ENCODE results near the gene GLT1D1.
"Not testable (repeated sequence)": the region's sequence is repeated elsewhere in the genome, so short reads cannot be mapped to it uniquely, and the experiment has no call there.

The GLT1D1 gene

DNA sequence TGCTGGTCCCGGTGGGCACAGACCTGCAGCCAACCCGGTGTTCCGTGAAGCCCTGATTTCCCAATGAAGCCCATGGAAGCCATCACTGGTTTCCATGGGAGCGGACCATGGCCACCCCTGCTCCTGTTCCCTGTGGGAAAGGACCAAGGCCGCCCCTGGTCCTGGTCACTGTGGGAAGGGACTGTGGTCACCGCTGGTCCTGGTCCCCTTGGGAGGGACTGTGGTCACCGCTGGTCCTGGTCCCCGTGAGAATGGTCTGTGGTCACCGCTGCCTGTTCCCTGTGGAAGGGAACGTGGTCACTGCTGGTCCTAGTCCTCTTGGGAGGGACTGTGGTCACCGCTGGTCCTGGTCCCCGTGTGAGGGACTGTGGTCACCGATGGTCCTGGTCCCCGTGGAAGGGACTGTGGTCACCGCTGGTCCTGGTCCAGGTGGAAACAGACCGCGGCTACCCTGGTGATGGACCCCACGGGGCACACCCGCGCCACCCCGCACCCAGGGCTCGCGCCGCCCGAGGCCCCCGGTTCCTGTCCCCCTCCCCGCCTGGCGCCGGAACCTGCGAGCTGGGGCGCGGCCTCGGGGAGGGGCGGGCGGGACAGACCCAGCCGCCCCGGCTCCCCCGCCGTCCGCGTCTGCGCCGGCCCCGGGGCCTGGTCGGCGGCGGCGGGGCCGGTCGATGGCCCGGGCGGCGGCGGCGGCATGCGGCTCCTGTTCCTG is at the start of gene GLT1D1:
GLT1D1 (plus strand) TSS at position 594 of the 715 bp plus-strand sequence; CDS start at position 698, 104 bp downstream.
- DNase-seq (ENCODE audit: low read depth), result no peak

DNA sequence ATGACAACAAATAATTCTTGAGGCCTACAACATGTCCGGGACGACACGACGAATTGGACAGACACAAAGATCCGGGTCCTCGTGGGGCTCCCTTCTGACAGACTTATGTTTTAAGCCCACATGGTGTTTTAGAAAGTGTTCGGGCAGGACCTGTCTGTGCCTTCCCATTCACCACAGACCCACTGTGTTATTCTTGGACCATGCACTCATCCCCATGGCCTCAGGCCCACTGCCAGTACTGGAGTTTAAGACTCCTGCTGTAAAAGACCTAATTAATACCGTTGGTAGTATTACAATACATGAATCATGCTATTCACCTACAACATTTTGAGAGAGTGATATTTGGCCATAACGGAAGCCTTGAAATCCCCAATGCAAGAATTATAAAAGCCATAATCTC is 49.5 kb upstream of the GLT1D1 start:
- no peak for DNase-seq (ENCODE audit: low read depth)

DNA sequence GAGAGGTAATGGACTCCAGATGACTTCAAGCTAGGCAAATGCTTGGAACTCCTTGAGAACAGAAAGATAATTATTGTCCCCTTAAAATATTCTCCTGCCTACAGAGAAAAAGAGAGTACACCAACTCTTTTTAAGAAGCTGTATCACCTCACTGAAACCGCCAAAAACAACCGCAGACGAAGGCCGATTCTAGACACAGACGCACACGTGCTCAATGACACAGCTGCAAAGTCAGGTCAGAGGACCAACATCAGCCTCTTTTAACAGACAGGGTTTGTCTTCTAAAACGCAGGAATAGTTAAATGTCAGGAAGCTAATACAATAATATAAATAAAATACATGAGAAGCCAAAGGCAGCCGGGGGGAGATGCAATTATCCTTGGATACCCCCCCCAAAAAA is 48.5 kb upstream of the GLT1D1 start:
- DNase-seq (ENCODE audit: low read depth), result no peak

DNA sequence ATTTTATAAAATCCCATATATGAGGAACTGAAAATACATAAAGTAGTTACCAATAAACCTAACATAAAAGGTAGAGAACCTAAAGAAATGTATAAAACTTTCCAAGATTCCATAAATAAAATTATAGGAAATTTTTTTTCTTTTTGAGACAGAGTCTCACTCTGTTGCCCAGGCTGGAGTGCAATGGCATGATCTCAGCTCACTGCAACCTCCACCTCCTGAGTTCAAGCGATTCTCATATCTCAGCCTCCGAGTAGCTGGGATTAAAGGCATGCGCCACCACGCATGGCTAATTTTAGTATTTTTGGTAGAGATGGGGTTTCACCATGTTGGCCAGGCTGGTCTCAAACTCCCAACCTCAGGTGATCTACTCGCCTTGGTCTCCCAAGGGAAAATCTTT is 47.9 kb upstream of the GLT1D1 start:
- DNase-seq (ENCODE audit: low read depth), result not testable (repeated sequence)

DNA sequence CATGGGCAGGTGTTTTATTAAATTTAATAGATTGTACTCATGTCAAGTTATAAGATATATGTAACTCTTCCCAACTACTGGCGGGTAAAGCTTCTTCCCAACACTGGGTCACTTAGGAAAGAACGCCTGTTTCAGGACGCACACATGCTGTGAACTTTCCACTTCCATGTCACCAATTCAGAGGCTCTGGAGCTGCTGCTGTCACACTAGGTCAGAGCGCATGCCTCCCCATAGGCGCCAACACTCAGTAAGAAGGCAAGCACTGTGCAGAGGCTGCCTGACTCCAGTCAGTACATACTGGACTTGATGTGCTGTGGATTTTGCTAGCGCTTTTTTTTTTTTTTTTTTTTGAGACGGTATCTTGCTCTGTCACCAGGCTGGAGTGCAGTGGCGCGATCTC is 46.7 kb upstream of the GLT1D1 start:
- DNase-seq (ENCODE audit: low read depth), result no peak

DNA sequence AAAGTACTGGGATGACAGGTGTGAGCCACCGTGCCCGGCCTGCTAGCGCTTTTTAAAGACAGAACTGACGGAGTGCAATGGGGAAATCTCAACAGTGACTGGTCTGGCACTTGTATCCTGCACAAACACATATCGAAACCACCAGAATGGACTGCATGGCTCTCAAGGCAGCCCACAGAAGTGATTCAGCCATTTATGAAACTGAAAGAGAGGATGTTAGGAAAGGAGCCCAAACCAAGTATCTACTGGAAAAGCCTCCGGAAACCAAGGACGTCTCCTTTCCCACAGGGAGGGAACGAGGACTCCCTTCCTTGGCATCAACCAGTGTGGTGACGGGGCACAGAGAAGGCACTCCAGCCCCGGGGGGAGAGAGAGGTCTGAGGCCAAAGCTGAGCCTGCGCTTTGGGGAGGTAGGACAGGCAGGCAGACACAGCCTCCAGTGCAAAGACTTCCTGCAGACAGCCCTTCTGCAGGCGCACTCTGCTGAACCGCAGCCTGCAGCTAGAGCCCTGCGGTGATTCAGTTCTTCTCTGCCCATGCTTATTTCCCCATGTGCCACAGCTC is 46.0 kb upstream of the GLT1D1 start:
- DNase-seq (ENCODE audit: low read depth), result no peak

DNA sequence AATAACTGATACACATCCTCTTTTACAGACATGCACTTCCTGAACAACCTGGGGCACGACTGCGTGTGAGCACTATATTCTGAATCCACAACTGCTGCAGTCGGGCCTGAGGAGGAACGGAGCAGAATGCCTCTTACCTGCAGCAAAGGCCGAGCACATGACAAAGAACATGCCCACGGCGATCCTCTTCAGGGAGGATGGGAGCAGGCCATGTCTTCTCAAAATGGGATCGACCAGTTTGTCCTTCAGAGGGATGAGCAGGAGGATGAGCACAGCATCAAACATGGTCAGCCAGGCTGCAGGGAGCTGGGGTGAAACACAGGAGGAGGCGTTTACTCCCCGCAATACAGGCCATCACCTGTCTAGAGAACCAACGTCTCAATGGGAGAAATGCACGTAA is 44.6 kb upstream of the GLT1D1 start:
- no peak for DNase-seq (ENCODE audit: low read depth)

DNA sequence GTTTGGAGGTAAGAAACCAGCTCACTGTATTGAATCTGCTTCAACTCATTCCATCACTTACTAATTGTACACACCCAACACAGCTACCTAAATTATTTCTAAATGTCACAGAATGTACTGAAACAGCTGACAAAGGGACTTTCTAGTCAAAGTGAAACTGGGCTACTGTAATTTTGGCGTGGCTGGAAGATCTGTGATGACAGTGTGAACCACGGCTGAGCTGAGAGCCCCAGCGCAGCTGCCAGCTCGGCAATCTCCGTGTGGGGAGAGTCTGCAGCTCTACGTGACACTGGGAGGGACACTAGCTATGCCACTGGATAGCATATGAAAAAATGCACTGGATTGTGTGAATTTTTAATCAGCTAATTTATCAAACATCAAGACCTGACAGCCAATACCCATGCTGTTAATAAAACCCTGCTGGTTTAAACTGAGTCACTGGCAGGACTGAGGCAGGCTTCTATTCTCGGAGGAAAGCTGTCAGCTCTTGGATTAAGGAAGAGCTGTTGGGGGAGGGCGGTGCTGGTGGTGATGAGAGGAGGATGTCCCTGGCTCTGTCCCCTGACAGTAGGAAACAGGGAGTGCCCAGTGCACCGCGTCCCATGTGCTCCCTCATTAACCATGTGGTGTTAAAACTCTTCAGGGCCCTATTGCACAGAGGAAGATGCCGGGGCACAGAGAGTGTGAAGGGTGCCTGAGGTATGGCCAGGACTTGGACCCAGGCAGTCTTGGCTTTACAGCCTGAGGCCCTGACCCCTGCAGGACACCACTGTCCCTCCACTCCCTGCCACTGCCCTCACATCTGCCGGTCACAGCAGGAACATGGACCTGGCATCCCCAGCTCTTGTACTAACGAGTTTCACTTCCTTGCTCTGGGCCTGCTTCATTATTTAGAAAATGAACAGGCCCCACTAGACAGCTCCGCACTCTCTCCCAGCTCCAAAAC is 42.8 kb upstream of the GLT1D1 start:
- DNase-seq (ENCODE audit: low read depth), result no peak

DNA sequence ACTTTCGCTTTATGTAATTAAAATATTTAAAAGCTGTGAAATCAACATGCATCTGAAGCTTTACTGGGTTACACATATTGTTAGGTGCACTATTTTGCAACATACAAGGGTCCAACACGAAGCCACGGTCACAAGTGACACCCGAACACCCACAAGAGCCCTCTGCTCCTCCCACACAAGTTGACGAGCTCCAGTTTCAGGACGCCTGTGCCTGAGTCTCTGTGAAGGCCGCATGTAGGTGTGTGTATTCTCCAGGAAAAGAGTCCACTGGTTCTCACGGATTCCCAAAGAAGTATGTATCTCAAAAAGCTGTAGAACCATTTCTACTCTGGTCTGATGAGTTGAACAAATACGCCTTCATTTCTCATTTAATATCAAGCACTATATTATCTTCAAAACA is 41.5 kb upstream of the GLT1D1 start:
- DNase-seq (ENCODE audit: low read depth), result no peak

DNA sequence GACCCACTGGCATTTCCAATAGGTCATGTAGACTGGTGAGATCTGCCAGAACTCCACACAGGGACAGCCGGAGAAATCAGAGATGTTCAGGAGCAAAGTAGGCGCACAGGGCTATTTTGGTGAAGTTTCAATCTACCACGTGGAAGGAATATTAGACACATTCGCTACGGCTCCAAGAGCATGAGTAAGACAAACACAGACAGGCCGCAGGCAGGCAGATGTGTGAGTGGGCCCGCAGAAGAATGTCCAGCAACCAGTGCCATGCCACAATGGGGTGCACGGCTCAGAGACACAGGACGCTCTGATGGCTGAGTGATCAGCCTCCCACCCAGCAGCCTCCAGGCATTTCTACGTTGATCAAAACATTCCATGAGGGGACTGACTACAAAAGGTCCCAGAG is 39.9 kb upstream of the GLT1D1 start:
- no peak for DNase-seq (ENCODE audit: low read depth)

DNA sequence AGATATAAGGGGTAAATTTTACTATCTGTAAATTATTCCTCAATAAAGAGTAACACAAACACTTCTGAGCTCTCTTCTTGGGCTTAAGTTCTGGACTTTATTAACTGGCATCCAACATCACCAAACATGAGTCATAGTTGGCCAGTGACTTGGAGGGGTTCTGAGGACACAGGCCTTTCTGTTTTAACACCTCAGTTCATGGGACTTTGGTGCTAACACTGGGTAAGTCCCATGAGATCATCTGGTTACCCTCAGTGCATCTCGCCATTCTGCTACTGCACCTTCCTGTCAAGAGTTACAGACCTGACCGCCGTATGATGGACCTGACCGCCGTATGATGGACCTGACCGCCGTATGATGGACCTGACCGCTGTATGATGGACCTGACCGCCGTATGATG is 39.4 kb upstream of the GLT1D1 start:
- no peak for DNase-seq (ENCODE audit: low read depth)

DNA sequence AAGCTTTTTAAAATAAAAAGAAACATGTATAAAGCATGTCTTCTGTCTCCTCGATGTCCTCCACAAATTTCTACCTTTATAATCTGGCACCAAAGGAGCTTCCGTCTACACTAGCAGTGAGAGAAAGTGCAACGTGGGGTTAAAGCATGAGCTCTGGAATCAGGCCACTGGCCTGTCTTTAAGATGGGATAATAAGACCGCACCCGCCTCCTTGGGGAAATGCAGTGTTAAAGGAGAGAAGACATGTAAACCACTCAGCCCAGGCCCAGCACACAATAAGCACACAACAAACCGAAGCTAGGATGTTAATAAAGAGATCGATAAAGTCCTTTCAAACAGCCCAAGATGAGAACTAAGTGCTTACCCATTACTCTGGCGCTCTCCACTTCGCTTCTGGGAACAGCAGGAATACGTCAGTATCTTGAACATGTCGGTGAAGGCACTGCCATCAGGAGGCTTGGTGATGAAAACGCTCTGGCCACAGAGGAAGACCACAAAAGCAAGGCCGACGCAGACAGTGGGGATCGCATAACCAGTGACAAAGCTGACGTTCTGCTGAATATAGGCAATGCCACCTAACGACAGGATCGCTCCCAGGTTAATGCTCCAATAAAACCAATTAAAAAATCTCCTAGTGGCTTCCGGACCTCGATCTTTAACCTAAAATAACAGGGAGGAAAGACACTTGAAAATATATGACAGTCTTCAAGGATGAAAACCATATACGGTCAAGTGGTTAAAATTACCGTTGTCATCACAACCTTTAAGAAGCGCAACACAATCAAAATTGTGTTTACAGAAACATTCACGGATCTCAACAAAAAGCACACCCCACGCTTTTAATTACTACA is 38.6 kb upstream of the GLT1D1 start:
- no peak for DNase-seq (ENCODE audit: low read depth)

DNA sequence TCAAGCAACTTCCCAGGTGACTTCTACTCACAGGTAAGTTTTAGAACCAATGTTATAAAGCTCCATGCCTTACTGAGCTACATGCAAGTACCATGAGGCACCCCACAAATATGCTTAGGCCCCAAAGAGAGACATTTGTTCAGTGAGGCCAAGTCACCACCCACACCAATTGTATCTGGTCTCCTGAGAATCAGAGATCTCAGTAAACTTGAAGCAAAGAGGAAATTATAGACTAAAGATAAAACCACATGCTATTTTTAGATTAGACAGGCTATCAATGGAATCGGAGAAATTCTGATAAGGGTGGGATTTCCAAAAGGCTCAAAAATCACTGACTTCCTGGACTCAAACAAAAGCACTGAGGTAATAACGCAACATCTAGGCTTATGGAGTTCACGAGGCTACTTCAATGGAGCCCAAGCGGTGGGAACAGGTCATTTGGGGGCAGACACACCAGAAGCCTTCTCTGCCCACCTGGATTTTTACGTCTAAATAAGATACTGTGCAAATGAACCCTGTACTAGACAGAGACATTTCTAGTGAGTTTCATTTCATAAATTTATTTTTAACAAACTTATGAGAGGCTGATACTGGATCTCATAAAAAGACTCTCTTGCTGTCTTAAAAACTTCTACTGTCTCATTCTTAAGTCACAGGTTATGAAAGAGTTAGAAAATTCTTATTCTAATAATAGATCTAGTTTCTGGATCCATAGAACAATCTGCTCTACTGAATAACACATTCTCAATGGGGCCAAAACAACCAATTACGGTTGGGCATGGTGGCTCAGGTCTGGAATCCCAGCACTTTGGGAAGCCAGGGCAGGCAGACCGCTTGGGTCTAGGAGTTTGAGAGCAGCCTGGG is 37.3 kb upstream of the GLT1D1 start:
- DNase-seq (ENCODE audit: low read depth), result no peak

DNA sequence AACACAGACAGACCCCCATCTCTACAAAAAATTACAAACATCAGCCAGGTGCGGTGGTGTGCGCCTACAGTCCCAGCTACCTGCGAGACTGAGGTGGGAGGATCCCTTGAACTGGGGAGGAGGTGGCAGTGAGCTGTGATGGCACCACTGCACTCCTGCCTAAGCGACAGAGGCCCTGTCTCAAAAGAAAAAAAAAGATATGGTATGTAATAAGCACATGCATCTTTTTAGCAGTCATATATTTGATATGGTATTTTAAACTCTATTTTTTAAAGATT is 36.7 kb upstream of the GLT1D1 start:
- DNase-seq (ENCODE audit: low read depth), result no peak

DNA sequence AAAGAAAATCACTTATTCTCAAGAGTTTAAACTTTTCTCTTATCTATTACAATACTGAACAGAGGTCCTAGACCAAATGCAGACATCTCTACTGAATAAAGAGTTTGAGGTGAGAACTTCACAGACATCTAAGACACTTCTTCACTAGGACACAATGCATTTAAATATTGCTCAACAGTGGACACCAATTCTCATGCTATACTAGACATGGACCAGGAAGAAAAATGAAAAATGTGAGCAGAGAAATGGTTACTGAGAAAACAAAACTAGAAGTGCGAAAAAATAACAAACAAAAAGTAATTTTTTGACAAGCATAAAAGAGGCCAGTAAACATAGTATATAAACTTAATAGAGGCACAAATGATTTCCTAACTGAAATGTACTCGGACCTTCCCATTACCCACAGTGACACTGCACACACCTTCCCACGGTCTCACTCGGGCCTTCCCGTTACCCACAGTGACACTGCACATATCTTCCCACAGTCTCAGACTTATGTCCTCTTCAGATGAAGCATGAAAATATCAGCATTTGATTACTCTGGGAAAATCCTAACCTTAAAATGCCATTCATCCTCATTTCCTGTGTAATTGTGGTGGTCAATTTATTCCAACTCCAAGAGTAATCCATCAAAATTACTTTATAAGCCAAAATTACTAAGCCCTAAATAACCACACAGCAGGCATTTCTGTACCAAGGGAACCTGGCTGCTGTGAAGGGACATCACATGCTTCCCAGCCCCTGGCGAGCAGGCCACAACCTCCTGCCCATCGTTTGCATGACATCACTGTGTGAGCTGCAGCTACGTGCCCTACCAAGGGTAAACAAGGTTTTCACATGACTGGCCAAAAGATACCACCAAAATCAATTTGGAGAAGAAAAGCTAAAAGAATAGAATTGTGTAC is 35.9 kb upstream of the GLT1D1 start:
- DNase-seq (ENCODE audit: low read depth), result no peak

DNA sequence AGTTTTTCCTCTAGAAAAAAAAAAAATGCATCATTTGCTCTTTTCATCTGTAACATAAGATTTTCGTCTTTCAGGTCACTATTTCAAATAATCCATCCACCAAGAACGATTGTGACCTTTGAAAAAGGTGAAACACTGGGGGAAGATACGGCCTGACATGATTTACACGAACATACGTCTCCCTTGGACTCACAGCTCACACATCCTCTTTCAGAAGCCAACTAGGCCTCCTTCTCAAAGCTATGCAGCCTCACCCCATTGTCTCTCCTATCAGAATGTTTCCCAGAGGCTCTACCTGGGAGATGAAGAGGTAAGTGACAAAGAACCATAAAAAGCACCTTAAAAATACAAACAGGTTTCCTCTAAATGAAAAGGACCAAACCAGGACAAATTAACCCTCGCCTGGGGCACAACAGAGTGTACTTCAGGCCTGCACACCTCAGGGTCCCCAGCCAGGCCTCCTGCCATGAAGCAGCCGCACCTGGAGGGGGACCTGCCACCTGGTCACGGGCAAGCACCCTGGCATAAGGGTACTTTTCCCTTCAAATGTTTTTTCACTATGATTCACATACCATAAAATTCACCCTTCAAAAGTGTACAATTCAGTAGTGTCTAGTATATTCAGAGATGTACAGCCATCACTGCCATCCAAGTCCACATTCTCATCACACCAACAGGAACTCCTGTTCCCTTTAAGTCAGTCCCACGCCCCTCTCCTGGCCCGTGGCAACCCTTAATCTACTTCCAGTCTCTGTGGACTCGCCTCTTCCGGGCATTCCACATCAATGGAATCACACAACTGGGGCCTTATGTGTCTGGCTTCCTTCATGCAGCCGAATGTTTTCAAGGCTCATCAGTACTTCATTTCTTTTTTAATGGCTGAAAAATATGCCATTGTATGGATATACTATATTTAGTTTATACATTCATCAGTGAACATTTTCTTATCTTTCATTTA is 34.9 kb upstream of the GLT1D1 start:
- no peak for DNase-seq (ENCODE audit: low read depth)

DNA sequence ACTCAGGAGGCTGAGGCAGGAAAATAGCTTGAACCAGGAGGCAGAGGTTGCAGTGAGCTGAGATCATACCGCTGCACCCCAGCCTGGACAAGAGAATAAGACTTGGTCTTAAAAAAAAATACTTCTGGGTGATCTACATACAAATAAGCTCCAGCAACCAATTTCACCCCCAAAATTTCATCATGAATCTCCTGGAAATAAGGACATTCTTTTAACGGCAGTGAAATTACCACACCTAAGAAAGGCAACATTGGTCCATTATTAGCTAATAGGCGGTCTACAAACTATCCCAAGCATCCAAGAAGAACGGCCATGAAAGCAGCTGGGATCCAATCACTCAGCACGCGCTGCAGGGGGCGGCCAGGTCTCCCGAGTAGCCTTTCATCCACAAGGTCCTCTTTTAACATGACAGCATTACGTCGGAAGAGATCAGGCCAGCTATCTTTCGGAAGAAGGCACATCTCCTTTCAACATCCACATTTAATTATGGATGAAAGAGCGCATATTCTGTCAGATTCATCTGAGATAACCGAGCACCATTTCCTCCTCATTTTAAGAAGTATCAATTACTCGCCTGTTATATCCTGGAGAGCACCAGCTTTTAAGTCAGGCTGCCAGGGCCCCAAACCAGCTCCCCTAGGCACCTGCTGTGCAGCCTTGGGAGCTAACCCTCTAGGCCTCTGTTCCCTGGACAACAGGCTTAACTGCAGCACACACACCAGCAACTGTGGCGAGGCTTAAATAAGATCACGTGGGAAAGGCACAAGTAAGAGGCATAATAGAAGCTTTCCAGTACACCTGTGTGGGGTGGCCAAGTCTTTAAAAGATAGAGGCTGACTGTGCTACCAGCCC is 33.8 kb upstream of the GLT1D1 start:
- DNase-seq (ENCODE audit: low read depth), result no peak

DNA sequence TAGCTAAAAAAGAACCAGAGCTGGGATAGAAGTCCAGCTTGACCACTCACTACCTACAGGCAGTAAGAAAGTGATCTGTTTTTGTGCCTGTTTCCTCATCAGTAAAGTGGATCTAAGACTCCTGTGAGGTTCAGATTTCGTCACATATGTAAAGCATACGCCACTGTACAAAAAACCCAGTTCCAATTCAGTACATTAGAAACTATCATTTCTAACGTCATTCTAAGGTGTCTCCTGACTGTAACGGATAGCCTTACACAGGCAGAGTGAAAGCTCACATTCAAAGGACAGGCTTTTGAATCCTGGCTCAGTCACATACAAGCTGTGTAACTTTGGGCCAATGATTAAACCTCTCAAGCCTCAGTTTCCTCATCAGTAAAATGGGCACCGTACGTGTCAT is 33.0 kb upstream of the GLT1D1 start:
- DNase-seq (ENCODE audit: low read depth), result no peak
